ENCODE measurements around the gene NMD3. TPM values are rescaled to one million over a fixed set of nuclear protein-coding genes. Genes with fewer than 3 reads are reported as not detected.

NMD3 gene
- total and polyA plus RNA-seq, 2 donors from 2014 or later: 24.2 to 55.5 TPM

- Histone ChIP-seq H3K27ac (ENCODE audit: low read depth in 2 of 2, low read length in 2 of 2) (no peak overlapping the region), H3K36me3 (ENCODE audit: control insufficient read depth in 2 of 3, insufficient read depth in 3 of 3, low read length in 3 of 3) (peaks cover 4 to 40% (median 4%) of the 10 kb centered on the region in 3 donors), H3K9me3 (ENCODE audit: control insufficient read depth in 2 of 3, insufficient read depth in 1 of 3, low read length in 3 of 3) (no peaks in the 10 kb centered on the region), H3K4me1 (ENCODE audit: control insufficient read depth in 2 of 3, insufficient read depth in 2 of 3, low read depth in 1 of 3, low read length in 3 of 3) (no peaks in the 10 kb centered on the region), H3K27me3 (ENCODE audit: control insufficient read depth, insufficient read depth, low read length) (no peaks in the 10 kb centered on the region), H3K9ac (ENCODE audit: low read length in 3 of 3) (no peak overlapping the region), H3K4me3 (ENCODE audit: low read length in 3 of 3) (no peak overlapping the region)
- intact Hi-C loops (cut with DNase I): no loop called here
- FAIRE-seq (no peak), DNase-seq (no peak)
- no peak for TF ChIP-seq CTCF (IDR thresholded peaks at IDR 0.05; ENCODE audit: borderline replicate concordance, extremely low read depth, insufficient read depth)
Observed at GRCh38 chr3:161239700-161240099, 18.6 kb downstream of the NMD3 start.

GRCh38 chr3:161244538-161244937, 23.4 kb downstream of the NMD3 start:
- TF ChIP-seq CTCF (IDR thresholded peaks at IDR 0.05; ENCODE audit: borderline replicate concordance, extremely low read depth, insufficient read depth): no peak
- H3K4me3 ChIP-seq (ENCODE audit: low read length in 3 of 3): no peak overlapping the region

DNA sequence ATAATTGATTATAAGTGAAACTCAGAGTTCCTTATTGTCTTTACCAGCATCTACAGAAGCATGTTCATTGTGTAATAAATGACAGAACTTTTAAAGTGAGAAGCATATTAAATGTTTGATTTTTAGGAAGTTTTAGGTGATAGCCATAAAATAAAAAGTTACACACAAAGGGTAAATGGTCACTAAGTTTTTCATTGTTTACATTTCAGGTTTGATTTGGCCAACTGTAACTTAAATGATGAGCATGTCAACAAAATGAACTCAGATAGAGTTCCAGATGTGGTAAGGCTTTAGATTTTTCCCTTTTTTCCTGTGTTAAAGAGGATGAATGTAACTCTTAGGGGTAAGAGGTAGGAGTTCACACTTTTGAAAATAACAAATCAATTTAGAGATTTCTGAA, 25.9 kb downstream of the NMD3 start:
- Histone ChIP-seq H3K9me3 (ENCODE audit: control insufficient read depth in 2 of 3, insufficient read depth in 1 of 3, low read length in 3 of 3) (no peaks in the 10 kb centered on the region), H3K27ac (ENCODE audit: low read depth in 2 of 2, low read length in 2 of 2) (no peak overlapping the region), H3K36me3 (ENCODE audit: control insufficient read depth in 2 of 3, insufficient read depth in 3 of 3, low read length in 3 of 3) (peaks cover 9 to 45% (median 12%) of the 10 kb centered on the region in 3 donors), H3K27me3 (ENCODE audit: control insufficient read depth, insufficient read depth, low read length) (no peaks in the 10 kb centered on the region), H3K4me3 (ENCODE audit: low read length in 3 of 3) (no peak overlapping the region), H3K9ac (ENCODE audit: low read length in 3 of 3) (no peak overlapping the region), H3K4me1 (ENCODE audit: control insufficient read depth in 2 of 3, insufficient read depth in 2 of 3, low read depth in 1 of 3, low read length in 3 of 3) (no peaks in the 10 kb centered on the region)
- FAIRE-seq (no peak), DNase-seq (no peak)
- TF ChIP-seq CTCF (IDR thresholded peaks at IDR 0.05; ENCODE audit: borderline replicate concordance, extremely low read depth, insufficient read depth): no peak
- intact Hi-C loops (cut with DNase I): no loop called here

More at GRCh38 chr3:161244538-161244937, 23.4 kb downstream of the NMD3 start:
- no peak for DNase-seq
- FAIRE-seq: no peak
- Histone ChIP-seq H3K4me1 (ENCODE audit: control insufficient read depth in 2 of 3, insufficient read depth in 2 of 3, low read depth in 1 of 3, low read length in 3 of 3) (no peaks in the 10 kb centered on the region), H3K27me3 (ENCODE audit: control insufficient read depth, insufficient read depth, low read length) (no peaks in the 10 kb centered on the region), H3K36me3 (ENCODE audit: control insufficient read depth in 2 of 3, insufficient read depth in 3 of 3, low read length in 3 of 3) (peaks cover 3 to 30% (median 7%) of the 10 kb centered on the region in 3 donors), H3K9me3 (ENCODE audit: control insufficient read depth in 2 of 3, insufficient read depth in 1 of 3, low read length in 3 of 3) (no peaks in the 10 kb centered on the region), H3K27ac (ENCODE audit: low read depth in 2 of 2, low read length in 2 of 2) (no peak overlapping the region), H3K9ac (ENCODE audit: low read length in 3 of 3) (no peak overlapping the region)
- intact Hi-C loops (cut with DNase I): no loop called here

GRCh38 chr3:161250116-161250515, 29.0 kb downstream of the NMD3 start:
- no peak overlapping the region for H3K27ac ChIP-seq (ENCODE audit: low read depth in 2 of 2, low read length in 2 of 2)
- DNase-seq (no peak), FAIRE-seq (no peak)
- no peak overlapping the region for H3K9ac ChIP-seq (ENCODE audit: low read length in 3 of 3)
- H3K4me3 ChIP-seq (ENCODE audit: low read length in 3 of 3): no peak overlapping the region
- peaks cover 9 to 39% (median 14%) of the 10 kb centered on the region in 3 donors for H3K36me3 ChIP-seq (ENCODE audit: control insufficient read depth in 2 of 3, insufficient read depth in 3 of 3, low read length in 3 of 3)
- H3K4me1 ChIP-seq (ENCODE audit: control insufficient read depth in 2 of 3, insufficient read depth in 2 of 3, low read depth in 1 of 3, low read length in 3 of 3): no peaks in the 10 kb centered on the region
- no peak for TF ChIP-seq CTCF (IDR thresholded peaks at IDR 0.05; ENCODE audit: borderline replicate concordance, extremely low read depth, insufficient read depth)
- no peaks in the 10 kb centered on the region for H3K9me3 ChIP-seq (ENCODE audit: control insufficient read depth in 2 of 3, insufficient read depth in 1 of 3, low read length in 3 of 3)
- H3K27me3 ChIP-seq (ENCODE audit: control insufficient read depth, insufficient read depth, low read length): no peaks in the 10 kb centered on the region
- intact Hi-C loops (cut with DNase I): no loop called here

Data from kidney (tissue), 14 donors.